NCI-H460 (cell line): Measurements from ENCODE around the gene LIMD2. TPM values are rescaled to one million over a fixed set of nuclear protein-coding genes. Genes with fewer than 3 reads are reported as not detected.

Experiments
- DNase-seq: peaks from one replicate; pipeline ENCODE4 v3.0.0-alpha.2; 2016; ENCODE audit warnings: low read depth; ENCODE audit errors: extremely low read depth
- total RNA-seq: library from RNA; depleted of rRNA; stranded (reverse); fragments of >200 nt; shearing (Covaris generic); gene quantifications from 2 replicates; pipeline ENCODE4 v1.2.3, GENCODE V29; 2014

LIMD2 gene
- total RNA-seq, 1 experiment from 2014 or later, result 1.1 TPM

DNA sequence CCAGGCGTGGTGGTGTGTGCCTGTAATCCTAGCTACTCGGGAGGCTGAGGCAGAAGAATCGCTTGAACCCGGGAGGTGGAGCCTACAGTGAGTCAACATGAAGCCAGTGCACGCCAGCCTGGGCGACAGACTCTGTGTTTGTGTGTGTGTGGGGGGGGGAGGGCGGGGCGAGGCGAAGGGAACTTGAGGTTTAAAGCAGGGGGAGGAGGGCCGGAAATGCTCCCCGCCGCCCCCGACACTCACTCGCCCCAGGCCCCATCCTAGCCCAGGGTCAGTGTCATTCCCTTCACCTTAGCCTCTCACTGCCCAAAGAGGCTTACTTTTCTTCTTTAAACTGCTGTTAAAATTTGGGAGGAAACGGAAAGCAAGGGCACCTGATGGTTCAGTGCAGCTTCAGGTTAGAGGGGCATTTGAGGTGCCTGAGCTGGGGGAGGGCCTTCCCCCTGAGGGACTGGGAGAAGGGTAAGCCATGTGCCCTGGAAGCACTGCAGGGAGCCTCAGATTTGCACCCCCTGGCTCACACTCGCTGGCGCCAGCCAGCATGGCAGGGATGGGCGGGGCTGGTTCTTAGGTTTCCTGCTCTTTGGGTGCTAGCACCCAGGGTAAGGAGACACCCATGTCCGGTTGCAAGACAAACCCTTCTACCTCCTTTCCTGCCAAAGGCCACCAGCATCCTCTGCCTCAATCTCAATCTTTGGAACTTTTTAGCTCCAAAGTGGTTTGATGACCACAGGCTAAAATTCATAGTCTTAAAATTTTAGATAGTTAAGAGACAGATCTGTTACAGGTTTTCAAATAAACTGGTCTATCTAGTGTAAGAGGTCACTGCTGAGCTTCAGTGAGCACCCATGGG lies 2.2 kb upstream of the LIMD2 start:
- no peak for DNase-seq

DNA sequence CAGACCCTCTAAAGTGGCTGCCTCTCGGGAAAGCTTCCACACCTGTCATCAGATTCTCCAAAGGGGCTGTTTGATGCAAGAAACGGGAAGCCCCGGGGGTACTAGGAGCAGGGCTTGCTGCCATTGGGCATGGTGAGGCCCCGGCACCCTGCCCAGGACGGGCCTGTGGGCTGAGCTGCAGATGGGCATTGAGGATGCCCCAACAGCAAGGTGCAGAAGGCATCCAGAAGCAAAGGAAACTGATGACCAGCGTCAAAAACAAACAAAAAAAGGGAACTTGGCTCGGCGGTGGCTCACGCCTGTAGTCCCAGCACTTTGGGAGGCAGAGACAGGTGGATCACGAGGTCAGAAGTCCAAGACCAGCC lies 1.5 kb upstream of the LIMD2 start:
- DNase-seq, result no peak

DNA sequence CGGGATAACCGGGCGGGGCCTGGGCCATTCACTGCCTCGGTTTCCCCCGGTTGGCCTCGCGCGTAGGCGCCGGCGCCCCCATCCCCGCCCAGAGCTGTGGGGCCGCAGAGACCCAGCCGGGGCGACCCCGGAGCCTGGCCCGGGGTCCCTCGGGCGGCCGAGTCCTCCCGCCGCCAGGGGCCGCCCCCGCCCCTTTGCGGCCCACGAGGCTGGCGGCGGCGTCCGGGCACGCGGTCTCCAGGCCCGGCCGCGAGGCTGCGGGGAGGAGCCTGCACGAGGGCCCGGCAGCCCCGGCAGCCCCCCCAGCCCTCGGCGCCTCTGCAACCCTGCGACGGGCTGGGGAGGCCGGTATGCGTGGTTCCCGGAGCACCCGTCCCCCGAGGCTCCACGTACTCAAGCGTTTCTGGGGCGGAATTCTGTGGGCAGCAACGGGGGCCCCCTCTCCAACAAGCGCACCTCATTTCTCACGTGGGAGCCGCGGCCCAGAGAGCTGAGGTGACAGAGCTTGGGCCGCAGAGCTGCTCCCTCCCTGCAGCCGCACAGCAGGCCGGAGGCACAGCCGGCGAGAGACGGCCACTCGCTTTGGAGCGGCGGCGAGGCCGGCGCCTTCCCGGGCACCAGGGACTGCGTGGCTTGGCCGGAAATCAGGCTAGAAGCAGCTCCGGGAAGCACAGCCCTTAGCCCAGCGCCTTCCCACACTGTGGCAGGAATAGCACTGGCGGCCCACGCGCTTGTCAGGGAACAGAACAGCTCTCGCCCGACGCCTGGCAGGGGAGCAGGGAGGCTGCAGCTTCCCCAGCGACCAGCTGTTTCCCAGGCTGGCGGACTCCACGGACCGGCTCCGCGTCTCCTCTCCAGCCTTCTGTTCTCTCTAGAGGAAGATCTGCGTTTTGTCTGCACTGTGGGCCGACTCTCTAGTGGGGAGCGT lies 867 bp upstream of the LIMD2 start:
- no peak for DNase-seq

DNA sequence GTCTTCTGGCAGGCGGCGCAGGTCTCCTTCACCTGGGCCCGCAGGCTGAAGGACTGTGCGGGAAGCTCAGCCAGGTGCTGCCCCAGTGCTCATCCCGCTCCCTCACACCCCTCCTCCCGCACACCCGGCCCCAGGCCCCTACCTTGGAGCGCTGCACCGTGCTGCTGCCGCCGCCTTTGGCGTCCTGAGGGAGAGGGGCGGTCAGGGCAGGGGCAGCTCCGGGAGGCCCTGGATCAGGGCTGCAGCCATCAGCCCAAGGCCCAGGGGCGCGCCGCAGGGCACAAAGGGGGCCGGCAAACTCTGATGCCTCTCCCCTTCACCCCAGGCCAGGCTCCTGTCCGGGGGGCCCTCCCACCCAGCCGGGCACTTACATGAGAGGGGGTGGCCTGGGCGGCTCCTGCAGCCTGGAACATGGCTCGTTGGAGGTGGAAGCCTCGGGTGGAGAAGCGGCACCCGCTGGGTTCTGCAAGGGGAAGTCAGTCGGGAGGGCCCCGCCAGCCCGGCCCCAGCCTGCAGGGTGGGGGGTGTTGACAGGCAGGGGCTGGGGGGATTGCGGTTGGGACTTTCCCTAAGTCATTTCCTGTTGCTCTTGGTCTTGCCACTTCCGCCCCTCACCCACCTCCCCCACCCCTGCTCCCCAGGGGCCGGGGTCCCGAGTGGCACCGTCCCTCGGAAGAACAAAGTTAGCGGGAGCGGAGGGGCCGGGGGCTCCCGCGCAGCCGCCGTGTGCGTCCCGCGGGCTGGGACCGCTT lies 863 bp downstream of the LIMD2 start:
- DNase-seq, result no peak

DNA sequence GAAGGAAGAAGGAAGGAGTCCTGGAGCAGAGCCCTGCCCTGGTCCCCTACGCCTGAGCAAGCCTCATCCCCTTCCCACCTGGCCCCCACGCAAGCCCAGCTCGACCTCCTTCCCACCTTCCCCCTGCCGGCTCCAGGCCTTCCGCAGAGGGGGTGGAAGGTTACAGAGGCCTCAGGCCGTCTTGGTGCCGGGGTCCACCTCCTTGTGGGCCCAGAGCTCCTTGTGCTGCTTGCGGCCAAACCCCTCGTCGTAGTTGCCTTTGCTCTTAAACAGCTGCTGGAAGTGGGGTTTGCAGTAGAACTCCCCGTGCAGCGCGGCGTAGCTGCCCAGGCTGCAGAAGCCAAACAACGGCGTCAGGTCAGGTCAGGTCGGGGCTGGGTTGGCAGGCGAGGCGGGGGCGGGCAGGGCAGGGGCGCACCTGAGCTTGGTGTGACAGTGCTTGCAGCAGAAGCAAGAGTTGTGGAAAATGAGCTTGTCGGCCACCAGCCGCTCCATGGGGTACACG lies 1.5 kb downstream of the LIMD2 start:
- no peak for DNase-seq

DNA sequence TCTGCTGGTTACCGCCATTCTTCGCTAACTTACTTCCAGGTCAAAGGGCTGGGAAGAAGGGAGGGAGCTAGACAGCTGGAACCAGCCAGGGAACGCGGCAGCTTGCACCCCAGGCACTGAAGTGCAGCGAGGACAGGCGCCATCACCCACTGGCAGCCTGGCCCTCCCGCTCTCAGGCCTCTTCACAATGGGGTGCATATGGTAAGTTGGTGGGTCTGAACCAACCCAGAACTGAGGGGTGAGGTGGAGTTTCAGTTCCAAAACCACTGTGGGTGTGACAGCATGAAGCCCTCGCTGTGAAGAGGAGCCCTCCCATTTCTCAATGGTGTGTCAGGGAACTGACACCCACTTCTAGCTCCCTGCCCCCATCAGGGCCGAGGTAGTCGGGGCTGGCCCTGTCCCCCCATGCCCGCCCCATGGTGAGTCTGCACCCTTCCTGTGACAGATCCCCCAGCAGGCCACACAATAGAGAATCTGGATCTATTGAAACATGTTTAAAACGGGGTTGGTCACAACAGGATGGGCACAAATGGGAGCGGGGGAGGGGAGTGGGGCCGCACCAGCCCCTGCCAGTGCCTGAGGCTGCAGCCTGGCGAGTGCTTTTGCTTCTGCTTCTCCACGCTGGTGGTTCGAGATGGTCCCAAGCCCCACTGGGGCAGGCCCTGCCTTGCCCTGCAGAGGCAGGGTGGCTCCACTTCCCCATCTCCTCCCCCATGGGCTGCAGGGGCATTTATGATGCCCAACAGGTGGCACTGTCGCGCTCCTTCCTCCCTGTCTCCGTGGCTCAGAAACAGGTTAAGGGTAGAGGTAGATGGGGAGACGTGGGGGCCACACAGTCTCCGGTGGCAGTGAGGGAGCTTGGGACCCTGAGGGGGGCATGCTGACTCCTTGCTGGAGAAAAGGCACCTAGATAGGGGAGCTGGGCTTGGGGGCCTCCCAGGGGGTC lies 2.3 kb downstream of the LIMD2 start:
- DNase-seq, result peak; percentile 36

DNA sequence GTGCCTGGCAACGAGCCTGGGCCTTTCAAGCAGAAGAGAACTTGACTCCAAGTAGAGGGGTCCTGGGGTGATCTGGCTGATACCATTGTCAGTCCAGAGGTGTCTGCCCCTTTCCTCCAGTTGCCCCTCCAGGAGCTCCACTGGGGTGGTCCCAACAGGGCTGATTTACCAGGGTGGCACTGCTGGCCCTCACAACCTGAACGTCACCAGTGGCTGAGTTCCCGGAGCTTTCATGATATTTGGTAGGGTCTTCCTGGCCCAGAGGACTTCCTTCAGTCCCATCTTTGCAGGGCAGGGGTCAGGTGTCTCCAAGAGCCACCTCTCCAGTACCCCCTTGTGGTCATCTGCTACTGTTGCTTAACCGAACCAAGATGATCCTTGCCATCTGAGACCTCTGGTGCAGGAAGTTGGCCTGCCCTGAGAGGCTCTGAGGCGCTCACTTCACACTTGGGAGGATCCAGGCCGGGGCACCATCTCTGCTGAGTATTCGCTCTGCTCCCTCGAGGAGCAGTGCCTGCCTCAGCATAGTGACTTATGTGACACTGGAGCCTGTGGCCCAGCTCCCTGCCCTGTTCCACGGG lies 3.5 kb downstream of the LIMD2 start:
- no peak for DNase-seq

DNA sequence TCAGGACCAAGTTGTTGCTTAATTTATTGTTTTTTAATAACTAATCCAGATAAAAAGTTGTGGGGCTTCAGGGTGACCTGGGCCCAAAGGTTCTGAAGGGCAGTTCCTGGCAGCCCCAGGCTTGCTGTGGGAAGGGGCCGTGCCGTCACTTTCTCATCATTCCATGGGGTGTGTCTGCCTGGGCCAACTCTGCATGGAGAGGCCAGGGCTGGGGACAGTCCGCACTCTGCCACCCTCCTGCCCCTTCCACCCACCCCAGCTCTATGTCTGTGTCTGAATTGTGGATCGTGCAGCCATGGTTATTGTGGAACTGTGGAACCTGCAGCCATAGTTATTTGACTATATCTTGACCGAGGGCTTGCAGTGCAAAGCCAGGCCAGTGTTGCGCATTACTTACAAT lies 4.0 kb downstream of the LIMD2 start:
- no peak for DNase-seq

DNA sequence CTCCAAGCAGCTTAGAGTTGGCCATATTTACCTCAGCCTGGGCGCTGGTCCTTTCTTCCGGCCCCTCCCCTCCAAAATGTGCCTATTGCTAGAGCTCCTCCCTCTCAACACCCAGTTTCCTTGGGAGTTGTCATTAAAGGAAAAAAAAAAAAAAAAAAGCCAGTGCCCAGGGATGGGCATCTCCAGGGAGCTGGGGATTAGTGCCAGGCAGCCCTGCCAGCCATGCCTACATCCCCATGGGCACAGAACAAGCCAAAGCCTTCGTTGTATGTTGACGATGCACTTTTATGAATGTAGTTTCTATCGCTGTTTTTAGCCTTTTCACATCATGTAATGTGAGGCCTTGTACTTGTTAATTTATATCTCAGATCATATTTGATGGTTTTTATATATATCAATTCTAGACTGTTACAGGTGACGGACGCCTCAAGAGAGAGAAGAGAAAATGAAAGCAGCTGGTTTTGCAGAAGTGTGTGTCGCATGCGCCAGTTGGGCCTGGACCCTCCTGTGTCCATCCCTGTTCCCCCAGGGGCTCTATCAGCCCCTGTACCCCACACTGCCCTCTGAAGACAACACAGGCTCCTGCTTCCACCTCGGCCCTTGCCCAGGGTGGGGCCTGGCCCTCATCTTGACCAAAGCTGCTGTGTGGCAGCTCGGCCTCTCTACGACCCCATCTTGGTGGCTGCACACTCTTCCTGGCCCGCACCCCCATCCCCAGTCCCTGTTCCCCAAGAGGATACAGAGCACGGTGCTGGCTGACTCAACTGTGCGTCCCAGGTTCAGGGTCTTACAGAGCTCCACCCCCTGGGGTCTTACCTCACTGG lies 4.8 kb downstream of the LIMD2 start:
- no peak for DNase-seq

DNA sequence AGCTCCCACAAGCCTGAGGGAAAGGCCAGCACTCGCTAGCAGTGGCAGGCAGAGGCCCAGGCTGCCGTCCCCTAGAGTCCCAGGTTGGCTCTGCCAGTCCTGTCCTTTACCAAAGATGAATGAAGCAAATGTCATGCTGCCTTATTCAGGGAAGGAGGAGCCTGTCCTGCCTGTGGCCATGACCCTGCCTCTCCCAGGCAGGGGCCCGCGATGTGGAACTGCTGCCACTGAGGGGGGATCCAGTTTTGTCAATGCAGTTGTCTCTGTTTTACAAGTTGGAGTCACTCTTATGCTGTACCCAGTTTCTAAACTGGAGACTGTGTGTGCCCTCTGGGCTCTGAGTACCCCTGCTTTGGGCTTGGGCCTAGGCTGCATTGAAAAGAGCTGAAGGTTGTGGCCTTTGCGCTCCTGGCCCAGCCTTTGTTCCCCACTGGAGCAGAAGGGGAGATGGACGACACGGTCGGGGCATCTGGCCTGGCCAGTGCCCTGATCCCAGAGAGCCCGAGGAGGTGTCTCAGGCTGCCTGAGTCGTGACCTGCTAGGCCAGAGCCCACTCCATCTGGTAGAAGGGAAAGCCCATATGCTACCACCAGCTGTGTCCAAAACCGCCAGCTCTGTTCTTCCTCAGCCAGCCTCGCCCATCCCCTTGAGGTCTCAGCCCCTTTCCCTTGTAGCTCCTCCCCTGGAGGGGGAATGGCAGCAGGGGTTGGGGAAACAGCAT lies 5.5 kb downstream of the LIMD2 start:
- no peak for DNase-seq

DNA sequence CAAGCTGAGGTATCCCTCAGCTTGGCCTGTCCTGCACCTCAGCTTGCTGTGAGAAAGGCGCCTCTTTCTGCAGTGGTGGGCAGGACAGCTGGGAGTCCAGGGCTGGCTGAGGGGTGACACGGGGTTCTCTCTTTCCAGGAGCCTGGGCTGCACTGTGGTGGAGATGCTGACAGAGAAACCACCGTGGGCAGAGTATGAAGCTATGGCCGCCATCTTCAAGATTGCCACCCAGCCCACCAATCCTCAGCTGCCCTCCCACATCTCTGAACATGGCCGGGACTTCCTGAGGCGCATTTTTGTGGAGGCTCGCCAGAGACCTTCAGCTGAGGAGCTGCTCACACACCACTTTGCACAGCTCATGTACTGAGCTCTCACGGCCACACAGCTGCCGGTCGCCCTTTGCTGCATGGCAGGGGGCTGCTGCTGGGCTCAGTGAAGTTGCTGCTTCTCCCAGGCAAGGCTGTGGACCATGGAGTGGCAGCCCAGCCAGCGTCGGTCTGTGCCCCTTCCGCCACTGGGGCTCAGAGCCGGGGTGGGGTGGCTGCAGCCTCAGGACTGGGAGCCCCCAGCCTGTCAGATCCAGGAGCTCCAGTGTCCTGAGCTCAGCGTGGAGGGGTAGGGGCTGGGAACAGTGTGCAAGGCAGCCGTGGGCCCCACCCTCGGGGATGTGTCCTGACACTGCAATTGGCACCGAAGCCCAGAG lies 6.4 kb downstream of the LIMD2 start:
- DNase-seq, result no peak

DNA sequence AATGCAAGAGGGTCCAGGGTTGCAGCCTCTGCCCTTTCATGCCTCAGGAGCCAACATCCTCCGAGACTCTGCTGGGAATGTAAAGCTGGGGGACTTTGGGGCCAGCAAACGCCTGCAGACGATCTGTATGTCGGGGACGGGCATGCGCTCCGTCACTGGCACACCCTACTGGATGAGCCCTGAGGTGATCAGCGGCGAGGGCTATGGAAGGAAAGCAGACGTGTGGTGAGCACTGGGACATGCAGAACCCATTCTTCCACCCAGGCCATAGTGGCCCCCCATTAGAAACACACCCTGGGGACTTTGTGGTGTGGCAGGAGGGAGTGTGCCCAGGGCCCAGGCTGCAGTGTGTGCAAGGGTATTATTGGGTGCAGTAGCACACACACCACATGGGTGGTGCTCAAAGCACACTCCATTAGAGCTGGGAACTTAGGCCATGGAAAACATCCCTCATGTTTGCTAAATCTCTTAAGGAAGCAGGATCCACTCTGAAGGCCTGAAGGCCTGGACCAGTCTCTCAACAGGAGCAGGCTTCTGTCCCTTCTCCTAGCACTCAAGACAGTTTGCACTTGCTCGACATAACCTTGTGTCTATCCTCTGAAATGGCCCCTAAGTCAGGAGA lies 7.6 kb downstream of the LIMD2 start:
- no peak for DNase-seq

DNA sequence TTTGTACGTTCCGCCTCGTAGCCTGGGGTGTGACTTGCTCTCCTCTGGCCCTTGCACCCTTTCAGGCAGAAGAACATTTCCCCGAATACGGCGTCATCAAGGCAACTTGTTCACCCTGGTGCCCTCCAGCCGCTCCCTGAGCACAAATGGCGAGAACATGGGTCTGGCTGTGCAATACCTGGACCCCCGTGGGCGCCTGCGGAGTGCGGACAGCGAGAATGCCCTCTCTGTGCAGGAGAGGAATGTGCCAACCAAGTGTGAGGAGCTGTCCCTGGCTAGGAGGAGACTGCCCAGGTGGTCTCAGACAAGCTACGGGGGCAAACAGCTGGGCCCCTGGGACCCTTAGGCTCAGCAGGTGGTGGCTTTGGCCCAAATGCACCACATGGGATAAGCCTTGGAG lies 10.4 kb downstream of the LIMD2 start:
- no peak for DNase-seq

DNA sequence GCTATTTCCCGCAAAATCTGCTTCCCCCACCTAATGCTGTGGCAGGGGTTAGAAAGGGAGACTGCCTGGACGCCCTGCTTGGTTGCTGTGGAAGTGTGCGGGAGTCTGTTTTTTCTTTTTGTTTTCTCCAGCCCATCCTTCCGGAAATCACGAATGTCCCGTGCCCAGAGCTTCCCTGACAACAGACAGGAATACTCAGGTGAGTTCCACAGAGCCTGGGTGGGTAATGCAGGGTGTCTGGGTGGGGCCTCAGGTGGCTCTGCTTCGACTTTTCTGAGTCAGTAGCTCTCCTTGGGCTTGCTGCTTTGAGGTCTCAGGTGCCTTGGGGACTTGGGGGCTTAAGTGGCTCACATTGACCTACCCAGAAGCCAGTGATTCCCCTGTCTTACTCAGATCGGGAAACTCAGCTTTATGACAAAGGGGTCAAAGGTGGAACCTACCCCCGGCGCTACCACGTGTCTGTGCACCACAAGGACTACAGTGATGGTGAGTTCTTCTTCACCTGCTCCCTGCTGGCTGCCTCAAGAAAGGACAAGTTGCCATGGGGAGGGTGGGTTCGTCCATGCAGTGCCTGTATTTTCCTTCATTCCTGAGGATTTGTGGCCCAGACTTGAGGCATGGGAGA lies 11.4 kb downstream of the LIMD2 start:
- DNase-seq, result no peak

DNA sequence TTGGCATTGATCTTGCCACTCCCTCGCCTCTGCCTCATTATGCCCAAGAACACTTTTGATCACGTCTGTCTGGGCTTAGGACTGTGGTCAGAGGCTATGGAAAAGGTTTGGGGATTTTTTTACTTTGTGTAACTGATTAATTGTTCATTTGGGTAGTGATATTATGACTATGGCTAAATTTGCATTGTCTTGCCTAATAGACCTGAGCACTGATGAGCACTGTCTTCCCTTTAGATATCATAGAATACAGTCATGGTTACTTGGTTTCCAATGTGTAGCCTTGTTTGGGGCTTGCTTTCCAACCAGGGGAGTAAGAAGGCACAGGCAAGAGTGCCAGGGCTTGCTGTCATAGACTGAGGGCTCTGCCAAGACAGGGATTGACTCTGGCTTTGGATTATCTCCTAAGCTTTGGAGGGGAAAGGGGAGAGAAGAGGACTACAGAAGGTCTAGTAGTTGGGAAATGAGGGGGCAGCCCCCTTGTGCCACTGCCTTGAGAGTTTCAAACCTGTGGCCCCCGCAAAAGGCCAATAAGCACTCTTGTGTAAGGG lies 13.7 kb downstream of the LIMD2 start:
- no peak for DNase-seq

DNA sequence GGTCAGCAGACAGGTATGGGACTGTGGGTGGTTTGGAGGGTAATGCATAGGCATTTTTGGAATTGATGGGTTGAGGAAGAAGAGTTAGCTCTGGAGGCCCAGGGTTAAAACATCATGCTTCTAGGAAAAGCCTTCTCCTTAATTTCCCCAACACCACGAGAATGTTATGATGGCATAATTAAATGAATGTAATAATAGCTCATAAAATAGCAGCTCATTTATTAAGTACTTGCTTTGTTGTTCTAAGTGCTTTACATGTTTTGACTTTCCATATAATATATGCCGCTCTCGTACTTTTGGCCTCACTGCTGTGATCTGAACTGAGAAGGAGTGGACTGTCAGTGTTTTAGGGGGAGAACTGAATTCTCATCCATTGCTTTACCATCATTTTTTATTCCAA lies 14.3 kb downstream of the LIMD2 start:
- no peak for DNase-seq
